NT2/D1 (cell line): ENCODE results near the gene MPDU1.

ENCODE experiments used
- SUZ12 ChIP-seq: IDR thresholded peaks from 2 replicates; pipeline ENCODE4 v1.6.1; 2011; ENCODE audit not compliant: insufficient read length, insufficient read depth; ENCODE audit errors: extremely low read depth
- YY1 ChIP-seq: IDR thresholded peaks from 2 replicates; pipeline ENCODE4 v1.6.1; 2011; ENCODE audit not compliant: insufficient read length, insufficient read depth
- ZNF274 ChIP-seq: IDR thresholded peaks from 2 replicates; pipeline ENCODE4 v1.6.1; 2011; ENCODE audit warnings: mild to moderate bottlenecking, low read depth, low read length

- TF ChIP-seq YY1 (no peak), ZNF274 (no peak), SUZ12 (no peak)
These were observed 32.3 kb upstream of the MPDU1 start for GRCh38 chr17:7551396-7551795.
